Esophagus muscularis mucosa (tissue), 4 donors: Measurements from ENCODE around the gene KCNK17. TPM values are rescaled to one million over a fixed set of nuclear protein-coding genes. Genes with fewer than 3 reads are reported as not detected.

Source experiments
- DNase-seq: peaks from one replicate; pipeline ENCODE4 v3.0.0-alpha.2; 2017; ENCODE audit errors: extremely low spot score
- H3K27ac ChIP-seq, 4 donors: fragments of 200-600 bp; sonication (generic); replicated peaks in 1 of 4; 1 replicate in 3 of 4; 2 replicates in 1 of 4; pipeline ENCODE4 v1.5.1; 2016 to 2019; ENCODE audit warnings: mild to moderate bottlenecking in 1 of 4
- H3K27me3 ChIP-seq, 4 donors: fragments of 200-600 bp; sonication (generic); one replicate each; pipeline versions ENCODE4 v1.5.1 to v1.6.0; 2016 to 2019
- H3K36me3 ChIP-seq, 4 donors: fragments of 200-600 bp; sonication (generic); one replicate each; pipeline ENCODE4 v1.5.1; 2016 to 2019
- H3K4me1 ChIP-seq, 4 donors: fragments of 200-600 bp; sonication (generic); one replicate each; pipeline ENCODE4 v1.5.1; 2016 to 2019
- H3K4me3 ChIP-seq, 4 donors: fragments of 200-600 bp; sonication (generic); 1 replicate in 2 of 4; 2 replicates in 2 of 4; pipeline ENCODE4 v1.5.1; 2016 to 2019; ENCODE audit warnings: mild to moderate bottlenecking in 4 of 4, moderate library complexity in 1 of 4
- H3K9me3 ChIP-seq, 4 donors: fragments of 200-600 bp; sonication (generic); 1 replicate in 3 of 4; 2 replicates in 1 of 4; pipeline ENCODE4 v1.5.1; 2016 to 2019
- EP300 ChIP-seq: sonication (generic); formaldehyde crosslinking; IDR thresholded peaks from one replicate; pipeline ENCODE4 v1.6.1; 2017; ENCODE audit warnings: antibody characterized with exemption
- POLR2A ChIP-seq: fragments of 450-650 bp; IDR thresholded peaks from one replicate; pipeline ENCODE4 v1.6.1; 2017; ENCODE audit warnings: antibody characterized with exemption, moderate library complexity, mild to moderate bottlenecking, low read depth
- POLR2AphosphoS5 ChIP-seq, 2 donors: sonication (generic); formaldehyde crosslinking; IDR thresholded peaks; one replicate each; pipeline ENCODE4 v1.6.1; 2017; ENCODE audit warnings: antibody characterized with exemption in 2 of 2
- WGBS: methylation state at CpG from one replicate; pipeline ENCODE4 v1.1.5; 2018; 5-methylcytosine and 5-hydroxymethylcytosine counted together
- intact Hi-C: fragments of 100-400 bp; cut with DNase I; formaldehyde crosslinking; loops from one replicate; pipeline ENCODE4 v1.15.1; 2023
- total RNA-seq, 4 donors: library from RNA; depleted of rRNA; stranded (reverse); fragments of >200 nt; gene quantifications; one replicate each; pipeline versions ENCODE4 v1.1.0 to v1.2.1, GENCODE V29; 2016
- TF ChIP-seq, protein P1 (sequence below), 3 experiments: fragments of 200-600 bp in 2 of 3; fragments of 450-650 bp in 1 of 3; sonication (generic) in 2 of 3; IDR thresholded peaks; one replicate each; pipeline ENCODE4 v1.5.1; 2017 to 2019; ENCODE audit warnings: antibody characterized with exemption in 3 of 3, mild to moderate bottlenecking in 2 of 3, moderate library complexity in 1 of 3

The KCNK17 gene
- total RNA-seq, 4 donors from 2014 or later = 0.17 TPM; not detected in 3

DNA sequence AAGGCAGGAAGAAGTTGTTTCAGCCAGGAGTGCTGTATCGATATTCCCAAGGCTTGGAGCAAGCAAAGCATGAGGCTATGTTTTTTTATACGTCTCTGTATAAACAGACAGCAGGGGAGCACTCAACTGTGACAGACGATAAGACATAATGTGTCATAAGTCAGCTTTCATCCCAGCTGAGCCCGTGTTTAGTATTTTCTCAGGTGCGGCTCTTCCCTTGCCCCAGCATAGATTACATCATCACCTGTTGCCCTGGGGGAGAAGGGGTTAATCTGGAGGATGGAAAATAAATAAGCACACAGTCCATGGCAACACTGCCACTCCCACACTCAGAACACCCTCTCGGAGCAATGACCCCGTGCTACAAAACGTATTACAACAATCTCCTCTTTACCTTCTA lies 62.8 kb downstream of the KCNK17 start:
- H3K9me3 ChIP-seq = no peaks in the 10 kb centered on the region
- no peaks in the 10 kb centered on the region for H3K4me1 ChIP-seq
- 14% methylated on average over 8 of the region's 8 CpGs for WGBS
- intact Hi-C loops = no loop called here
- H3K27me3 ChIP-seq = no peaks in the 10 kb centered on the region
- no peak overlapping the region for H3K27ac ChIP-seq
- no peaks in the 10 kb centered on the region for H3K36me3 ChIP-seq
- DNase-seq = no peak
- H3K4me3 ChIP-seq = no peak overlapping the region
- TF ChIP-seq EP300 (no peak), POLR2A (no peak), POLR2AphosphoS5 (IDR thresholded peaks at IDR 0.05) (no peak)
- TF ChIP-seq, protein P1, sequence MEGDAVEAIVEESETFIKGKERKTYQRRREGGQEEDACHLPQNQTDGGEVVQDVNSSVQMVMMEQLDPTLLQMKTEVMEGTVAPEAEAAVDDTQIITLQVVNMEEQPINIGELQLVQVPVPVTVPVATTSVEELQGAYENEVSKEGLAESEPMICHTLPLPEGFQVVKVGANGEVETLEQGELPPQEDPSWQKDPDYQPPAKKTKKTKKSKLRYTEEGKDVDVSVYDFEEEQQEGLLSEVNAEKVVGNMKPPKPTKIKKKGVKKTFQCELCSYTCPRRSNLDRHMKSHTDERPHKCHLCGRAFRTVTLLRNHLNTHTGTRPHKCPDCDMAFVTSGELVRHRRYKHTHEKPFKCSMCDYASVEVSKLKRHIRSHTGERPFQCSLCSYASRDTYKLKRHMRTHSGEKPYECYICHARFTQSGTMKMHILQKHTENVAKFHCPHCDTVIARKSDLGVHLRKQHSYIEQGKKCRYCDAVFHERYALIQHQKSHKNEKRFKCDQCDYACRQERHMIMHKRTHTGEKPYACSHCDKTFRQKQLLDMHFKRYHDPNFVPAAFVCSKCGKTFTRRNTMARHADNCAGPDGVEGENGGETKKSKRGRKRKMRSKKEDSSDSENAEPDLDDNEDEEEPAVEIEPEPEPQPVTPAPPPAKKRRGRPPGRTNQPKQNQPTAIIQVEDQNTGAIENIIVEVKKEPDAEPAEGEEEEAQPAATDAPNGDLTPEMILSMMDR (IDR thresholded peaks at IDR 0.05) = no peak

- H3K27ac ChIP-seq = no peak overlapping the region
- no peak for TF ChIP-seq POLR2A
- no peak for TF ChIP-seq EP300
- no peak for TF ChIP-seq POLR2AphosphoS5 (IDR thresholded peaks at IDR 0.05)
- TF ChIP-seq, protein P1 (IDR thresholded peaks at IDR 0.05) = no peak
- no peak for DNase-seq
- intact Hi-C loops = no loop called here
- no peak overlapping the region for H3K4me3 ChIP-seq
- H3K36me3 ChIP-seq = no peaks in the 10 kb centered on the region
- H3K27me3 ChIP-seq = no peaks in the 10 kb centered on the region
- no peaks in the 10 kb centered on the region for H3K4me1 ChIP-seq
- no peaks in the 10 kb centered on the region for H3K9me3 ChIP-seq
Measured at GRCh38 chr6:39250507-39250906, 63.7 kb downstream of the KCNK17 start.

DNA sequence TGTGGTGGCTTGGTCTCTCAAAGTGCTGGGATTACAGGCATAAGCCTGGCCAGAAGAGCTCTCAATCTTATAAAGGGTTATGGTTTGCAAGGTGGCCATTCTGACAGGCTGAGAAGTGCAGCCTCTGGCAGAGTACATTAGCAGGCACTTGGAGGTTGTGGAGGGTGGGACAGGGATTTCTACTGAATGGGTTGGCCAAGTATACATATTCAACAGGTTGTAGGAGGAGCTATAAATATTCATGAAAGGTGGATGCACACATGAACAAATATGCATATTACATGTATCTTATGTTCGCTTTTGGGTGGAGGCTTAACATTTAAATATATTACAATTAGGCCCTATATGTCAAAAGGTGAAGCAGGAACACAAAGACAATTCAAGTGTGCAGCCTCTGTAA lies 64.9 kb downstream of the KCNK17 start:
- Histone ChIP-seq H3K27ac (no peak overlapping the region), H3K27me3 (no peaks in the 10 kb centered on the region), H3K4me1 (no peaks in the 10 kb centered on the region), H3K9me3 (no peaks in the 10 kb centered on the region), H3K4me3 (no peak overlapping the region), H3K36me3 (no peaks in the 10 kb centered on the region)
- TF ChIP-seq, protein P1 (IDR thresholded peaks at IDR 0.05) = no peak
- TF ChIP-seq POLR2A (no peak), POLR2AphosphoS5 (IDR thresholded peaks at IDR 0.05) (no peak), EP300 (no peak)
- WGBS = 94% methylated on average over 1 of the region's 1 CpG
- intact Hi-C loops = no loop called here
- no peak for DNase-seq

Other genes with a start within 250 kb of the KCNK17 start
- 10 to 100 TPM; 10.8 to 21.6 (median 19.2) TPM for gene SAYSD1, start 199.2 kb downstream of the KCNK17 start, total RNA-seq
- gene KCNK5, start 84.9 kb downstream of the KCNK17 start, total RNA-seq = 1 to 10 TPM; 6.2 to 9.2 (median 7.4) TPM
- not detected for gene KCNK16, start 8.3 kb upstream of the KCNK17 start, total RNA-seq